OCI-LY1 (cell line): Measurements from ENCODE around the gene FOXF2.

Experiments
- EZH2 ChIP-seq: fragments of 200-600 bp; sonication (generic), shearing (Covaris generic); IDR thresholded peaks from 2 replicates; pipeline ENCODE4 v1.8.0; 2017; ENCODE audit warnings: borderline replicate concordance, mixed run types, mild to moderate bottlenecking, antibody characterized with exemption, low read length, moderate library complexity, mixed read lengths
- TF ChIP-seq, protein P1 (sequence below): fragments of 200-600 bp; sonication (generic), shearing (Covaris generic); IDR thresholded peaks from 2 replicates; pipeline ENCODE4 v1.5.1; 2017; ENCODE audit warnings: mild to moderate bottlenecking, antibody characterized with exemption, low read length, moderate library complexity, mixed read lengths

- TF ChIP-seq, protein P1, sequence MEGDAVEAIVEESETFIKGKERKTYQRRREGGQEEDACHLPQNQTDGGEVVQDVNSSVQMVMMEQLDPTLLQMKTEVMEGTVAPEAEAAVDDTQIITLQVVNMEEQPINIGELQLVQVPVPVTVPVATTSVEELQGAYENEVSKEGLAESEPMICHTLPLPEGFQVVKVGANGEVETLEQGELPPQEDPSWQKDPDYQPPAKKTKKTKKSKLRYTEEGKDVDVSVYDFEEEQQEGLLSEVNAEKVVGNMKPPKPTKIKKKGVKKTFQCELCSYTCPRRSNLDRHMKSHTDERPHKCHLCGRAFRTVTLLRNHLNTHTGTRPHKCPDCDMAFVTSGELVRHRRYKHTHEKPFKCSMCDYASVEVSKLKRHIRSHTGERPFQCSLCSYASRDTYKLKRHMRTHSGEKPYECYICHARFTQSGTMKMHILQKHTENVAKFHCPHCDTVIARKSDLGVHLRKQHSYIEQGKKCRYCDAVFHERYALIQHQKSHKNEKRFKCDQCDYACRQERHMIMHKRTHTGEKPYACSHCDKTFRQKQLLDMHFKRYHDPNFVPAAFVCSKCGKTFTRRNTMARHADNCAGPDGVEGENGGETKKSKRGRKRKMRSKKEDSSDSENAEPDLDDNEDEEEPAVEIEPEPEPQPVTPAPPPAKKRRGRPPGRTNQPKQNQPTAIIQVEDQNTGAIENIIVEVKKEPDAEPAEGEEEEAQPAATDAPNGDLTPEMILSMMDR: peak; percentile 91
- no peak for TF ChIP-seq EZH2
These were observed 7.8 kb downstream of the FOXF2 start for GRCh38 chr6:1396952-1397868.
